ENCODE measurements around the gene ANO8.

Gene ANO8

DNA sequence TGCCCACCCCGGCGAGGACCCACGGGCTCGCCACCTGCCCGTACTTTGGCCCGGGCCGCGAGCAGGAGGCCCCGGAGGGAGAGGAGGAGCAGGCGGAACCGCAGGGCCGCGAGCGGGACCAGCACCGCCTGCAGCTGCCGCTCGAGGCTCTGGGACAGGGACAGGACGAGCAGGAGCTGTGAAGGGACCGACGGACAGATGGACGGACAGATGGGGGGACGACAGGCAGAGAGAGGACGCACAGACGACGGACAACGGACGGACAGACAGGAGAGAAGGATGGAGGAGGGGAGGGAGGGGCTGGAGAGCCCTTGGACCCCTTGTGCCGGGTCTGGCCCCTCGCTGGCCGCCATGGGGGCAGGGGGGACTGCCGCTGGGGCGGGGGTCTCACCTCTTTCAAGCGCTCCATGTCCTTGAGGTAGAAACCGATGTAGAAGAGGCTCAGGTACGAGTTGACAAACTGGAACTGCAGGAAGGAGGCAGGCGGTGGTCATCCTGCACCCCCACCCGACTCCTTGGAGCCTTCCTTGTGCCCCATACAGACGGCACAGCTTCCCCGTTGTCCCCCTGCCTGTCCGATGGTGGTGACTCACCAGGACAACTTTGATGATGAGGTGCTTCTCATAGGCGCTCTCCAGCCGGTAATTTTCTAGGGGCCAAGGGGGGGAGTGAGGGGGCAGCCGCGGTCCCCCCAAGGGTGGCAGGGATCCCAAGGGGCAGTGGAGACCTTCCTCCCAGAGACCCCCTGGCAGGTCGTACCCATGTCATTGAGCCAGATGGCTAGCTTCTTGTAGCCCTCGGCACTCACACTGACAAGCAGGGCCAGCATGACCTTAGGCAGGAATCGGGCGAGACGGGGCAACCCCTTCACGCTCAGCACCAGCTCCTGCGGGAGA is 5.0 kb downstream of the ANO8 start:
- DNase-seq (ENCODE audit: low read depth) = no peak

DNA sequence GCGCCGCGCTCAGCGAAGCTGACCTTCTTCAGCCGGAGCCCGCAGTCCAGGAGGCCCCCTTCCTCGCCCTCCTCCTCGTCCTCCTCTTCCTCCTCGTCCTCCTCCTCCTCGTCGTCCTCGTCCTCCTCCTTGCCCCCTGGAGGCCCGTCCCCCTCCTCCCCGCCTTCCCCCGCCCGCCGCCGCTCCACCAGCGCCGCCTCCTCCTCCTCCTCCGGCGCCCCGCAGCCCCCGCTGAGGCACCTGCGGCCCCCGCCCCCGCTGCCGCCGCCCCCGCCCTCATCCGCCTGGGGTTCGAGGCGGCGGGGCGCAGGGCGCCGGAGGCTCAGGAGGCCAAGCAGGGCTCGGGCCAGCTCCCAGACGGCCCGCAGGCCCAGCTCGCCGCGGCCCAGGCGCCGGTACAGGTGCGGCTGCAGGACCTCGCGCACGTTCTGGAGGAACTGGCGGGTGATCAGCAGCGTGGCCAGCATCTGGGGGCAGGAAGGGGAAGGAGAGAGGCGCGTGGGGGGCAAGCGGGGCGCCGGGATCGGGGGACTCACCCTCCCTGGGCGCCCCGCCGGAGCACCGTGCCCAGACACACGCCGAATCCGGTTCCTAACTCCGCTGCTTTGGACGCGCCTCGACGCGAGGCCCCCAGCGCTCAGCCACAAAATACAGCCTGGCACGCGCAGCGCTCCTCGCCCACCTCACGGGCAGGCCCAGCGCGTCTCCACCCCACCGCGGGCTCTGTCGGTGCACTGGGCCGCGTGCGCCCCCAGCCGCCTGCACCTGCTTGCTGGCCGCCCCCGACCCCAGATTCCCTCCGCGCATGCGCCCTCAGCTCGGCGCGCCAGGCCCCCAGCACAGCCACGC is 5.9 kb downstream of the ANO8 start:
- no peak for DNase-seq (ENCODE audit: low read depth)

DNA sequence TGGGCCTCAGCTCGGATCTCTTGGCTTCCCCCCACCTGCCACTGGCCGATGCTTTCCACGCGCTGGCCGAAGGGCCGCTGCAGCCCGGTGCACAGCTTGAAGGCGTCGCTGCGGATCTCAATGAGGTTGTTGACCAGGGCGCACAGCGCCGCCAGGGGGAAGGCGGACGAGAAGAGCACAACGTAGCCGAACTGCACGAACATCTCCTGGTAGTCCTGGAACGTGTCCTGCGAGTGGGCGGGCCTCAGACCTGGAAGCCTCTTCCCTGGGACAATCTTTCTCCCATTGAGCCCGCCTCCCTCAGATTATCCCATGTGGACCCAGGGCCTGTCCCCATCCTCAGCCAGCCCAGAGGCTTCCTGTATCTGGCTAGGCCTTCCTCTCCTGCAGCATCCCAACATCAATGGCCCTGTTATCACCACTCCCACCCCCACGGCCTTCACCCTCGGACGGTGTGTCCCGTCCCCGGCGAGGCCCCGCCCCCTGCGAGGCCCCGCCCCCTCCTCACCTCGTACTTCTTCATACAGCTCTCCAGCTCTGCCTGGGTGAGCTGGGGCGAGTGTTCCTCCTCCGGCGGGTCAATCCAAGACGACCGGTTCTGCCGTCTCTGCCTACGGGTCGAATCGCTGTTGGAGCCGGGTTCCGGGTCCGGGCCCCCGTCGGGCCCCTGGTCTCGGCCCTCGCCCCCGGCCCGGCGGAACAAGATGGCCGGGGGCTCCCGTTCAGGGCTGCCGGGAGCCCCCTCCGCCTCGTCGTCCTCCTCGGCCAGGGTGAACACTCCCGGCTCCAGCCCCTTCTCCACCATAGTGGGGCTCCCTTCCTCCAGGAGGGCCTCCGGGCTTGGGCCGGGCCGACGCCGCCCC is 6.8 kb downstream of the ANO8 start:
- peak; percentile 53 for DNase-seq (ENCODE audit: low read depth)

DNA sequence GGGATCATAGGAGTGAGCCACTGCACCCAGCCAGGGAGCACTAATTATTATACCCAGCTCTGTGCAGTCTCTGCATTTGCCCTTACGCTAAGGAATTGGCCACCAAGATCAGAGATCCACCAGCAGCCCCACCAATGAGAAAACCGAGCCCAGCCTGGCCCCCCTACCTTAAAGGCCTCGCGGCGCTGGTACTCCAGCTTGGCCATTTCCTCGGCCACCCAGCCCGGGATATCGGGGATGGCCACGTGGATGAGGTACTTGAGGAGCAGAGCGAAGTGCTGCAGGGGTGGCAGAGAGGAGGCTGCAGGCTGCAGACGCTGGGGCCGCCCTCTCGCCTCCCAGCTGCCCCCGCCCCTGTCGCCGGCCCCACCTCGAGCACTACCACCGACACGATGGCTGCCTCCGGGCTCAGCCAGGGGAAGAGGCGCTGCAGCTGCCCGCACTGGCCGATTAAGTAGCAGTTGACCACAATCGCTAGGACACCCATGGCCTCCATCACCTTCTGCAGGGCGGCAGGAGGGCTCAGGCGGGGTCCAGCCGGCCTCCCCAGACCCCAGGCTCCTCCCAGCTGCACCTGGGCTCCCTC is 7.5 kb downstream of the ANO8 start:
- DNase-seq (ENCODE audit: low read depth) = no peak

DNA sequence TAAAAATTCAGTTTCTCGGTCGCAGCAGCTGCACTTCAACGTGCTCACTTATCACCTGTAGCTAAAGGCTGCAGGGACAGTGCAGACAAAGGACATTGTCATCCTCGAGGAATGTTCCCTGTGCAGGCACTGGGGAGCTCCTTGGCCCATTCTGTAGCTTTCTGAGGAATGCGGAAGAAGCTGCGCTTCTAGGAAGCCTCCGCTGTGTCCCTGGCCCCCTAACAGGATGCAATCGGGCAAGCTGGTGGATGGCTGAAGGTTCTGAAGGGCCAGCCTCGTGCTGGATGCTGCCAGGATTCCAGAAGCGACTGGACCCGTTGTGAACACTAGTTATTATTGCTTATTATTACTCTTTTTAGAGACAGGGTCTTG is 8.1 kb downstream of the ANO8 start:
- DNase-seq (ENCODE audit: low read depth) = no peak

DNA sequence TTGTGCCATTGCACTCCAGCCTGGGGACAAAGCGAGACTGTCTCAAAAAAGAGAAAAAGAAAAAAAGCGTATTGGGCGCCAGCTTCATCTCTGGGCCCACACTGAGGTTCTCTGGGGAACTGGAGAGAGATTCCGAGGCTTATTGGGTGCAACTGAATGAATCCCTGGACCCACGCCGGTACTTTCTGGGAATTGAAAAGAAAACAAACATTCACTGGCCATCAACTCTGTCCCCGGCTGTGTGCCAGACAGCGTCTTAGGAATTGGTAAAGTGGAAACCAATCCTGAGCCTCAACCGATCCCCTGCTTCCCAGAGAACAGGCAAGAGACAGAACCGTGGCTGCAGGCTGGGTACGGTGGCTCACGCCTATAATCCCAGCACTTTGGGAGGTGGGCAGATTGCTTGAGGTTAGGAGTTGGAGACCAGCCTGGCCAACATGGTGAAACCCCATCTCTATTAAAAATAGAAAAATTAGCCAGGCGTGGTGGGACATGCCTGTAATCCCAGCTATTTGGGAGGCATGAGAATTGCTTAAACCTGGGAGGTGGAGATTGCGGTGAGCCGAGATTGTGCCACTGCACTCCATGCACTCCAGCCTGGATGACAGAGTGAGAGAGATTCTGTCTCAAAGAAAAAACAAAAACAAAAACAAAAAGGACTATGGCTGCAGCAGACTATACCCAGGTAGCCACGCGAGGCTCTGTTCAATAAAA is 8.6 kb downstream of the ANO8 start:
- no peak for DNase-seq (ENCODE audit: low read depth)

DNA sequence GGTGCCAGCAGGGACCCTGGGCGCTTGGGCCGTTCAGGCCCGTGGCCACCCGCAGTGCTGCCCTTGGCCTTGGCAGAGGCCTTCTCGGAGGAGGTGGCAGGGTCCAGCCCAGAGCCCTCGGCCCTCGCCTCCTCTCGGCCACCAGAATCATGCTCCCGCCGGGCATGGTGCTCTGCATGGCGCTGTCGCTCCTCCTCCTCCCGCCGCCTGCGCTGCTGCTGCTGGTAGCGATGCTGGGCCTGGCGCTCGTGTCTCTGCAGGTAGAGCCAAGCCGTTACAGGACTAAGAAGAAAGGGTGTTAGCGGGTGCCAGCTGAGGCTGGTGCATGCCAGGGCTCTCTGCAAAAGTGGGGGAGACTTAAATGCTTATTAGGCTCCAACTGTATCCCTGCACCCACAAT is 9.5 kb downstream of the ANO8 start:
- DNase-seq (ENCODE audit: low read depth) = no peak

DNA sequence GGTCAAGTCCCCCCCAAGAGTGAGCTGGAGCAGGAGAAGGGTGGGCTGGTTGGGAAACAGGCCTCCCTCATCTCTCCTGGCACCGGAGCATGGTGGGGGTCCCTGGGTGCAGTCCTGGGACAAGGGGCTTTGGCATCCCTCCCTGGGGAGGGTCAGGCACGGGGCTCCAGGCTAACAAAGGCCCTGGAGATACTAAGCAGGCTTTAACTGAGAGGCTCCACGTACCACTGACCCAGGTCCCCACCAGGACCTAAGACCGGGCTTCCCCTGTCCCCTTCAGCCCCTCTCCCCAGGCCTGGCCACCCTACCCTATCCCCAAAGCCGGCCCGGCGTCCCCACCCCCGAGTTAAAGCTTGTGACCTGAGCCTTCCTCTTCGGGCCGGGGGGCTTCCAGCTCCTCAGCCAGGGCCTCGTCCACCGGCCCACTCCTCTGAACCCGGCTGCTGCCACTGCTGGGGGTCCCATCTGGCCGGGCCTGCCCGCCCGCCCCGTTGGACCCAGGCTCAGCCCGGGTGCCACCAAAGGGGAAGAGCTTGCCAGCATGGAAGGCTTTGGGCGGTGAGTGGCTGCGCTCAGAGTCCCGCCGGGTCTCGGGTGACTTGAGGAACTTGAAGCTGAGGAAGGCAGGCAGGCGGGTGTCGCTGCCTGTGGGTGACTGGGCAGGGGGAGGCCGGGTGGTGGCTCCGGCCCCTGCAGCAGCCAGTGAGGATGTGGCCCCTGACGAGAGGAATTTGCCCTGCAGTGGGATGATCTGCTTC is 10.1 kb downstream of the ANO8 start:
- no peak for DNase-seq (ENCODE audit: low read depth)

DNA sequence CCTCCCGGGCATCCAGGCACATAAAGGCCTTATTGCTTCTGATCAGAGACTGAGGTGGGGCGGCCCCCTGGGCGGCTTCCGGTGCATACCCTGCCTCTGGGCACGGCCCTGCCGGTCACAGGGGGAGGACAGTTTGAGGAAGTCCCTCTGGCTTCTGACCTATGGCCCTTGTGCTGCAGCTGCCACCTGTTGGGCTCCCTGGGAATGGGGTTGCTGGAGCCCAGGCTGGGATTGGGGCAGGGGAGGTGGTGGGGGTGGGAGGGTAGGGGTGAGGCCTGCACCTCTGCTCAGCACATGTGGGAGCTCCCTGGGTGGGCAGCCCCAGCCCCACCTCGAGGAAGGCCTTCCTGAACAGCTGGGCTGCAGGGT is 10.7 kb downstream of the ANO8 start:
- DNase-seq (ENCODE audit: low read depth) = no peak

DNA sequence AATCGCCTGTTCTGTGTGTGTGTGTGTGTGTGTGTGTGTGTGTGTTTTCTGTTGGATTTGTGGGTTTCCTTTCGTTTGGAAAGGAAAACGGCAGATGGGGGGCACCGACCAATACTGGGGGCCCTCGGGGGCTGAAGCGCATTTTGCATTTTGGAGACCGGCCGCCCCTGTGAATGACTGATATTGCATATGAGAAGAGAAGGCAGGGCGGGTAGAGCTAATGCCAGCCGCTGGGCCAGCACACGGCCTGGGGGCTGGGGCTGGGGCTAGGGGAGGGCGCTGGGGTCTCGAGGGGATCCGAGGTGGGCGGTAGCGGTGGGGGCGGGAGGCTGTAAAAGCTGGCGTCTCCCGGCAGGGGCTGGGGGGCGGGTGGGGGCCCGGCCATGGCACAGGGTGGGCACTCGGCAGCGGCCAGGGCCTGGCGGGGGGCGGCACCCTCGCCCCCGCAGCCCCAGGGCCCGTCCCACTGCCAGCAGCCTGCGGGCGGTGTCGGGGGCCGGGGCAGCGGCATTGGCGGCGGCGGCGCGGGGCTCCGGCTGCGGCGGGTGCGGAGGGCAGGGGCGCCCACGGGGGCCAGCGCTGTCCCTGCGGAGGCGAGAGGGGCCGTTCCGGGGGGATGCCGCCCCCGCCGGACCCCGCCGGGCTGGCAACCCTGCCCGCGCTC is 11.2 kb downstream of the ANO8 start:
- no peak for DNase-seq (ENCODE audit: low read depth)

DNA sequence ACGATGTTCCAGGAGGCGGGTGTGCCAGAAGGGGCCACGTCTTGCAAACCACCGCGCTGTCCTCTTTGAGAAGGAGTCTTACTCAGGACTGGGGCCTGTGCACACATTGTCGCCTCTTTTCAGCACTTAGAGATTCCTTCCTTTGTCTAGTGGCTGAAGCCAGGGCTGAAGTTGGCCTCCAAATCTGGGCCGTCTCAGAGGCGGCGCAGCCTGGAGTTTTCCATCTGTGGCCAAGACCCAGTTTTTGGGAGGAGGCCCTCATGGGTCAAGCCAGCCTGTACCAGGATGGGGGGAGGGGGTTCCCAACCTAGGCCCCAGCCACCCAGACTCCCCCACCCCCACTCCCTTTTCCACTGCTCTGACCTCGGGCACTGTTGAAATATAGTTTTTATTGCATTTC is 11.8 kb downstream of the ANO8 start:
- DNase-seq (ENCODE audit: low read depth) = no peak

DNA sequence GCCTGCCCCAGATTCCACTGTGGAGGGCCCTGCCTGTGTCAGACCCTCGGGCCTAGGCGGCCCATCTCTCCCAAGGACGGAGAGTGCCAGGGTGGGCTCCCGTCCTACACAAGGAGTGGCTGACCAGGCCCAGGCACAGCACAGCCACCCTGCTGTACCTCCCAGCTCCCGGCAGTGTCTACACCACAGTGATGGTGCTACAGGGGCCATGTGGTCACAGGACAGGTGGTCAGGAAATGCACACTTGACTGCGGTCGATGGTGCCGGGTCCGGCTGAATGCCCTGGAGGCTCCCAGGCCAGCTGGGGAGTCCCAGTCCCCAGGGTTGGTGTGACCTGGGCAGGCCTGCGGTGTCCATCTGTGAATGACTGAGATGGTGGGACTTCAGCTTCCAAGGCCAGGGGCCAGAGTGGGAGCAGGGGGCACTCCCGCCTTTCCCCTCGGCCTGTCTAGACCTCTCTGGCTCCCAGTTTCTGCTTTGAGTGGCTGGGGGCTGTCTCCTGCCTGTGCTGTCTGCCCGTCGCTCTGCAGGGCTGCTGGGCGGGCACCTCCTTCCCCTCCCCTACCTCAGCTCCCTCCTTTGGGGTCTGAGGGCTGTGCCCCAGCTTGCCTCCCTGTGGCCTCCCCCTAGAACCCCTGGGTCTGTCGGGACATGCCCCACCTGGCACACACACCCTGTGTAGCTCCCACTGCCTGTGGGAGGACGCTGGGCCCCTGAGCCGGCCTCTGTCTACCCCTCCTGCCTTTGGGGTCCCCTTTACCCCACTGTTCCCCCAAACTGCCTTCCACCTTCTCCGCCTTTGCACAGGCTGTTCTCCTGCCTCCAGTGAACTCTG is 12.8 kb downstream of the ANO8 start:
- DNase-seq (ENCODE audit: low read depth) = no peak

DNA sequence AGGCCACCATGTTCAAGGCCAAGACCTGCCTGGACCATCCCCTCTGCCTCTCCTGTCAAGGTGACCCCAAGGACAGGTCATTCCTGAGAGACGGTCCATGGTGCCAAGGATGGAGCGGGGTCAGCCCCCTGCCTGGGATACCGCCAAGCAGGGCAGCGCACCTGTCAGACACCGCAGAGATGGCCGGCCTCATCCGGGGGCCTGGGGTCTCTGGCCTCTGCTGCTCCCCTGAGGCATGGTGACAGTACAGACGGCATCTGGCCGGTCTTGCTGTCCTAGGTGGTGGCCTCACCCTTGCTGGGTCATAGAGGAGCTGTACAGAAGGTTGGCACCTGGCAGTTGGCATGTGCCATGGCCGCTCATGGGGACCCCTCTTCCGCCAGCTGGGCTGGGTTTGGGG is 14.2 kb downstream of the ANO8 start:
- no peak for DNase-seq (ENCODE audit: low read depth)

DNA sequence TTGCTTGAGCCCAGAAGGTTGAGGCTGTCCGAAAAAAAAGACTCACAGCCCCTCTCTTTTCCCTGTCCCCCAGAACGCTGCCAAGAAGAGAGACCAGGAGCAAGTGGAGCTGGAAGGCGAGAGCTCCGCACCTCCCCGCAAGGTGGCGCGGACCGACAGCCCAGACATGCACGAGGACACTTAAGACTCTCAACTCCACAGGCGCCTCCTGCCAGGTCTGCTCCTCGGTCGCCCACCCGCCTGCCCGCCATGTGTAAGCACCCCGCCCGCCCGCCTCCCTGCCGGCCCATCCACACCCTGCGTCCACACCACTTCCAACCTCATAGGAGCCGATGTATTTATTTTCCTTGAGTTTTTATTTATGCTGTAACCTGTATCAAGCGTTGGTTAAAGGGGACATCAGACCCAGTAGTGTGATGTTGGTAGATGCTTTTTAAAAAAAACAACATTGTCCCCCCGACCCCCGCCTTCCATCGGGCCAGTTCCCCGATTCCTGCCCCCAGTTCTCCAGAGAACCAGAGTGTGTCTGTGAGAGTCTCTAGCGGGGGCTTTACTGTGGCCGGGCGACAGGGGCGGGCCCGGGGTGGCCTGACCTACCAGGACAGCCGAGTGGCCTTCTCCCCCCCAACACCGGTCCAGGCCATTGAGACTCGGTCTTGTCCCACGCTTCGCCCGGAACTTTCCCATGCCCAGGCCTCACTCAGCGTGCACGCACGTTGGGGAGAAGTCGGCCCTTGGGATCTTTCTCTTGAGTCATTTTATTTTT is 15.0 kb downstream of the ANO8 start:
- DNase-seq (ENCODE audit: low read depth) = no peak

DNA sequence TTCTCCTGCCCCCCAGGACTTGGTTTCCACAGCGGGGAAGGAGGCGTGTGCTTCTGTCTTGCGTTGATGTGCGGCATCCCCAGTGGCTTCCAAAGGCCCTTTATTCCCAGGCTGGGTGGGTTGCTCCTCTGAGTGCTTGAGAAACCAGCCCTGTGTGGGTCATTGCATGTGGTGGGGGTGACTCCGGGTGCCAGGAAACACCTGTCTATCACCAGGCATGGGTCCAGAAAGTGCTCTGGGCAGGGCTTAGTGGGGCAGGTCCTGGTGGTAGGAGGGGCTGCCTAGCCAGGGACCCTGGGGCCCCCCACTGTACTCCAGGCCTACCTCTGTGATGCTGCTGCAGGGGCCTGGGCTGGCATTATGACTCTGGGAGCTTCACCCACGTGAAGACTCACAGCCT is 15.7 kb downstream of the ANO8 start:
- DNase-seq (ENCODE audit: low read depth) = no peak

DNA sequence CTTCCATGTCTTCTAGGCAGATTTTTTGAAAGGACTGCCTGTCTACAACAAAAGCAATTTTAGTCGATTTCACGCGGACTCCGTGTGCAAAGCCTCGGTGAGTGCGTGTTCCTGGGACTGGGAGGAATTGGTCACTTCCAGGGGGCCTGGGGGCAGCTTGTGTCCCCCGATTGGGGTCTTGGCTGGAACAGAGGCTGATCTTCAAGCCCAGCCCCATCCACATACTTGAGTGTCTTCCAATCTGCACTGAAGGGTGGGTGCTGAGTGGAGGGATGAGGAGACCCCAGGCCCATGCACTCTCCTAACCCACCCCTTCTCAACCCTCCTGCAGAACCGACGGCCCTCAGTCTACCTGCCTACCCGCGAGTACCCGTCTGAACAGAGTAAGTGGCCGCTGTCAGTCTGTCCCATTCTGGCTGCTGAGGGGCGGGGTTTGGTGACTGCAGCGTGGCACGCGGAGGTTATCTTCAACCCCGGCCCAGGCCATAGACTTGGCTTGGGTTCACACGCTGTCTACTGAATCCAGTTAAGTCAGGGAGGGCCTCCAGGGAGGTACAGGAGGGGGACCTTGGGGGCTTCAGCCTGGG is 20.6 kb downstream of the ANO8 start:
- no peak for DNase-seq (ENCODE audit: low read depth)

DNA sequence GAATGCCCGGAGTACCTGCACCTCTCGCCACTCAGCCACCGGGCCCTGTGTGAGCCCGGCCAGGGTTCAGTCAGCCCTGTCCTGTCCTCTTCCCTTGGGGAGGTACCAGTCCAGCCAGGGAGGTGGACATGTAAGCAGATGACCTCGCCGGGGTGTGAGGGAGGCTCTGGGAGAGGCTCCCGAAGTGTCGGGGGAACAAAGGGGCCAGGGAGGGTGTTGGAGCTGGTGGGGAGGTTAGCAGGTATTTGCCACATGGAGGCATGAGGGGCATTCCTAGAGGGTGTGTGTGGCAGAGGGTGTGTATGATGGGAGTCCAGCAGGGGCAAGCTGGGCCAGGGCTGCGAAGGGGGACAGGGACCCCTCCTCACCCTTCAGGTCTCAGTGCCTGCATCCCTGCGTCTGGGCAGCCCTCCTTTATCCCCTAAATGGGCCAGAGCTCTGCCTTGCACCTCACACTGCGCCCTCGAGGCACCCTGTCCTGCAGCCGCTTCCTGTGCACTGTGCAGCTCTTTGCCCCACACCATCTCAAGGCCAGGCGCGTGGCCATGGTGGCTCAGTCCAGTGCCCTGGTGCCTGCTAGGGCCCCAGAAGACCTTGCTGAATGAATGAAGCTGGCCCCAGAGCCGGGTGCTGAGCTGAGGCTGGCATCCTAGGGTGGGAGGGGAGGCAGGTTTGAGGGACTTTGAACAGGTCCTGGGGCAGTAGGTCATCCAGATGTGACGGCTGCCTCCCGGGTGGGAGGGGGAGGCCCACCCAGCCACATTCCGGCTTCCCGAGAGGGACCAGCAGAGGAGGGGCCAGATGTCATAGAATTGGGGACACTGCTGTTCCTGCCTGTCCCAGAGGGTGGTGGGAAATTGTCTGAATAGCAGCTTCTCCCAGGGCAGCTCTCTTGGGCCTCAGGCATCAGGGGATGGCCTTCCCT is 22.2 kb downstream of the ANO8 start:
- no peak for DNase-seq (ENCODE audit: low read depth)
